ACHN (cell line): Measurements from ENCODE around the gene FAM89A.
"Not testable (repeated sequence)": the region's sequence is repeated elsewhere in the genome, so short reads cannot be mapped to it uniquely, and the experiment has no call there.

Source experiments
- DNase-seq: peaks from one replicate; pipeline ENCODE4 v3.0.0-alpha.2; 2015
- in situ Hi-C: cut with HindIII; loops from 2 replicates; pipeline ENCODE4 v1.10.0; 2017; ENCODE audit warnings: low sequenced_read_pairs, low pct_ligation_motif_present, low pct_unique_long_range_greater_than_20kb

FAM89A gene

DNA sequence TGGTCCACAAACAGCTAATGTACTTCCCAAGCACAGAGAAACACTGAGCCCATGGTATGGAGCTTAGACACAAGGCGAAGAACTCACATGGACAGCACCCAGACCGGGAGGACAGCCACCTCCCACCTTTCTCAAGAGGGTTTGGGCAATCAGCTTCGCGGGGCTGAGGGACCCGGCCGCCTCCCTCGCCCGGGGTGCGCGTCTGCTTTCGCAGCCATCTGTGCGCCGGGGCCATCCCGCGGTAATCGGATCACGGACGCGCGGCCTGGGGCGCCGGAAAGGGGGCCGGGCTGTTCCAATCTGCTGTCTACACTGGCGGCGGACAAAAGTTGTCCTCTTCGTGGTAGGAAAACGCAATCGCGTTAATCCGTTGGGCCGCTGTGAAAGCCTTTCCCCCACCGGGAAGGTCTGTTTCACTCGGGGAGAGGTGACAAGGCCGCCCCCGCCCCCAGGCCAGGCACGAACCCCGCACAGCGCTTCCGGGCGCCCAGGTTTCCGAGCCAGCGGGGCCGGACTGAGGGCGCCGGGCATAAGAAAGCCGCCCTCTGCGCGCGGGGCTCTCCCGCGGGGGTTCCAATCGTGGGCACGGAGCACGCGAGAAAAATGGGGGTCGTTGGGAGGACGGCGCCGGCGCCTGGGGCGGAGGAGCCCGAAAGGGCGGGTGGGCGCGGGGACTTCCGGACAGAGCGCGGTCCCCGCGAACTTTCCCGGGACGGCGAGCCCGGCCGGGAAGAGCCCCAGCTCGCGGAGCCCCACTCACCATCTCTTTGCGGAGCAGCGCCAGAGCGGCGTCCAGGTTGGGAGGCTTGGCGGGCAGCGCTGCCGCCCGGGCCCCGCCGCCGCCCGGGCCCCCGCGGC is 664 bp downstream of the FAM89A start:
- in situ Hi-C loops, result no loop called here
- DNase-seq, result peak; percentile 53

DNA sequence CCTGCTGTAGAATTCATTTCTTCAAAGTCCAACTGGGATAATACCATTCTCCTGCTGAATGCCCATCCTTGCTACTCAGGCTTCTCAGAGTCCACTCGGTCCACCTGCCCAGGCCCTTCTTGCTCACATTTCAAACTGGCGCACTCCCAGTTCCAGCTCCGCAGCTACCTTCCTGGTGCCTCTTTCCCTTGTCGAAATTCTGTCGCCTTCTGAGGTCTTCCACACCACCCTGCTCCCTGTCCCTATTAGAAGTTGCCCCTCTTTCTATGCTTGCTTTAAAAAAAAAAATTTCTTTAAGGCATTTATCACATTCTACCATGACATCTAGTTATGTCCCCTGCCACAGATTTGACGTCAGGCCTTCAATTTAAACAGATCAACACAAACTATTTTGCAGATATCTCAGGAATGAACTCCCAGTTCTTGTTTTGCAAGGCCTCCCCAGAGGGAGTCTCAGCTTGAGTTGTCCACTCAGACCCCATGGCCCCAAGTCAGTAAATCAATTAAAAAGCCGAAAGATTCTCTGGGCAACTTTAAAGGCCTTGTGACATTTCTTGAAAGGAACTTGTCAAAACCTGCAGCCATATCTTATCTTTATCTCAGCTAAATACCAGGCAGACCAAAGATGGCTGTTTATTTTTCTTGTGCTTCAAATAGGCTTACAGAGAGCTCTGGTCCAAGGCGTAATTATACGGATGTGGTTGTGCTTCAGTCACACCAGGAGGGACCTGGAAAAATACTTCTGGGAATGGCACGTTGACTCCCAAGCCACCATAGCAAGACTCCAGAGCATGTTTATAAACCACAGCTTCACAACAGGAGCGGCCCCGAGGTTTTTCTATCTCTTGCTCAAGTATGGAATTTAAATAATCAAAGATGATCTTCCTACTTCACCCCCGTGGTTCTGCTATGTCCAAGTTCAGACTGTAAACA is 2.2 kb downstream of the FAM89A start:
- DNase-seq, result no peak
- in situ Hi-C loops, result no loop called here

- in situ Hi-C loops, result no loop called here
- DNase-seq, result no peak
Observed at GRCh38 chr1:231036416-231036815, 3.6 kb downstream of the FAM89A start.

DNA sequence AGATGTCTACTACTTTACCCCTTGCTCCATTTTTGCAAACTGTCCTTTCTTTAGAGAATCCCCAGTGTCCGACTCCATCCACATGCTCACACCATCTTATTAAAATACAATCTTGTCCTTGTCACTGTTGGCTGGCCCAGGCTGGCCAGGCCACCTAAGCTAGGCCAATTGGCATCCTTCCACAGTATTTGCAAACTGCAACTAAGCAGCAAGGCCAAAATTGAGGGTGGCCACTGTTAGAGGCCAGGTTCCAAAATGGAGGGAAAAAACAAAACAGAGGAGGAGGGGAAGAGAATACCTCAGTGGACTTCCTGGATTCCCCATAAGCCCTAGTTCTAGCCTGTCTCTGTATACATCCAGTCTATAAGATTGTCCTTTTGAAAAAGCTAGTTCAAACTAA is 4.3 kb downstream of the FAM89A start:
- DNase-seq, result no peak
- in situ Hi-C loops, result no loop called here

- DNase-seq, result no peak
- in situ Hi-C loops, result no loop called here
Observed at GRCh38 chr1:231032963-231033362, 7.1 kb downstream of the FAM89A start.

DNA sequence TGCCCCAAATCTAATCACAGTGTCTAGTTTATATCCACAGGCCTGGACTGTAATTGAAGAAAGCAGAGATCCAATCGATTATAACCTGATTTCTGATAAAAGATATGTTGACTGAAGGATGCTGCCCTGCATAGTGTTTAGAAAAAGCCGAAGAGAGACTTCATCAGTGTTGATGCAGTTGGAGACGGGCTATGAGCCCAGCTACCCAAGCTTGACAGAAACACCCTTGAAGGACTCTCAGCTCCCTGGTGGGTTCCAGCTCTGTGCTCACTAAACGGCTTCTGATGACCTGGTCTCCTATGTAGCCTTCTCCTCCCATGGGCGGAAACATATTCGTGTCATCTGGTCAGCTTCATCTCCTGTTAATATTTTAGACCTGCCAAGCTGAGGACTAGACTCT is 10.2 kb downstream of the FAM89A start:
- in situ Hi-C loops, result no loop called here
- no peak for DNase-seq

- in situ Hi-C loops, result not testable (repeated sequence)
Observed at GRCh38 chr1:231029247-231029646, 10.8 kb downstream of the FAM89A start.

DNA sequence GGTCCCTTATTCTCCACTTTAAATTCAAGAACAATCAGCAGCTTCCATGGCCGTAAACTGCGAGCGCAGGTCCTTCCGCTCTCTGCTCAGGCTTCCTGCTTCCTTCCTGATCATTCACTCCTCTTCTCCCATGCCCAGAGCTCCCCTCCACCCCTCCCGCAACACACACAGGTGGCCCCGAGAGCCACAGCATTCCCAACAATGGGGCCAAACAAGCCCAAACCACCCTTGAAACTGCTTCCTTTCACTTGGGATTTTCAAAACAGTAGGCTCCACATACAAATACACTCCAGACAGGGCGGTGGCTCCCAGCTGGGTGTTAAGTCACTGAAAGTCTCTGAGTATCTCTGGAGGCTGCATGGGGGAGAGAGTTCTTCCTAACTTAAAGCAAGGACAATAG is 11.4 kb downstream of the FAM89A start:
- DNase-seq, result no peak
- in situ Hi-C loops, result no loop called here

More at GRCh38 chr1:231029247-231029646, 10.8 kb downstream of the FAM89A start:
- not testable (repeated sequence) for DNase-seq

- no peak for DNase-seq
- in situ Hi-C loops, result no loop called here
Observed at GRCh38 chr1:231027971-231028370, 12.1 kb downstream of the FAM89A start.

DNA sequence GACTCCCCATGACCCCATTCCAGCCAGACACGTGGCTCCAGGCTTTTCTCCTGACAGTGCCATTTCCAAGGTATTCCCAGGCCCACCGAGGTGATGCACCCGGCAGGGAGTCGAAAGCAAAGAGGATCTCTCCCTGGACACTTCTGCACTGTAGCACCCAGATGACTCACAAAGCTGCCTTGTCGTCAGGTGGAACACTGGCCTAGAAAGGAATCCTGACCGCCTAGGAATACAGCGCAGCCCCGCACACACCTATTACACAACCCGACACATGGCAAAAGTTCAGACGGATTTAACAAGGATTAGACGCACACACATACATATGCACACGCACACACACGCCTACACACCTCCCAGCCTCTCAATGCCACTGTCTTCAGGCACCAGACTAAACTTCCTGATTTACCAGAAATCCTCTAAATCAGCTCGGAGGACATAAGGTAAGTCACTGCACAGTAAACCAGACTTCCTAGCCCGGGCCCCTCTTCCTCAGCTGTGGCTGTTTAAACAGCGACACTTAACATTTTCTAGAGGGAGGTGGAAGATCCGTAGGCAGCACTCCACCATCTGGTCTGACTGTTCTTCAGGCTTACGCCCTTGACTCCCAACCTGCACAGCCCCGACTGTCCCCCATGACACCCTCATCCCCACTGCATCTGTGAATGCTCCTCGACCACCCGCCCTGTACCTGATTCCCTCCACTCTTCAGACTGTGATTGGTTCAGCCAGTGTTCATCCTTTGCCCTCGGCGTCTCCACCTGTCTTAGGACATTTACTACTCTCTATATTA is 12.7 kb downstream of the FAM89A start:
- DNase-seq, result no peak
- in situ Hi-C loops, result no loop called here

- in situ Hi-C loops, result no loop called here
Observed at GRCh38 chr1:231026576-231026975, 13.5 kb downstream of the FAM89A start.

GRCh38 chr1:231023150-231023549 is 16.9 kb downstream of the FAM89A start:
- in situ Hi-C loops, result no loop called here
- DNase-seq, result no peak

More at GRCh38 chr1:231026576-231026975, 13.5 kb downstream of the FAM89A start:
- DNase-seq, result no peak

GRCh38 chr1:231022543-231022942 is 17.5 kb downstream of the FAM89A start:
- DNase-seq, in situ Hi-C loops: not testable (repeated sequence)

GRCh38 chr1:231021540-231022031 is 18.5 kb downstream of the FAM89A start:
- in situ Hi-C loops, result no loop called here
- DNase-seq, result no peak

- DNase-seq, result no peak
- in situ Hi-C loops, result no loop called here
Observed at GRCh38 chr1:231020816-231021215, 19.2 kb downstream of the FAM89A start.

DNA sequence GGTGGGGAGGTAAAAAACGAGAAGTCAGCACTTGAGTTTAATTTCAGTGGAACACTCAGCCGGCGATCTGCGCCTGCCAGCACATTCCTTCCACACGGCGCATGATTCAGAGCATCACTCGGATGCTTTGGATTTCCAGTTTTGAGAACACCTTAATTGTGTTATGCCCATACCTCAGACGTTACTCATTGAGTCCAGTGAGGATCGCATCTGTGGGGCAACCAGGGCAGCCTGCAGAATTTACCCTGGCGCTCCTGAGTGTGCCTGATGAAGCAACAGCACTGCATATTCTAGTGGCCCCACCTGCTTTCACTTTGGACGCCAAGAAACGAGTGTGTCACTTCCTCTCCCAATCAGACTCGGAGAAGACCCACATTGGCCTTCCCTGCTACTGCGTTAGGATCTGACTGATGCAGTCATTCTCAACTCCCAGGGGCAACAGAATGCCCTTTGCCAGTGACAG is 19.9 kb downstream of the FAM89A start:
- in situ Hi-C loops, result no loop called here
- no peak for DNase-seq

GRCh38 chr1:231019711-231020110 is 20.3 kb downstream of the FAM89A start:
- no peak for DNase-seq
- in situ Hi-C loops, result no loop called here

DNA sequence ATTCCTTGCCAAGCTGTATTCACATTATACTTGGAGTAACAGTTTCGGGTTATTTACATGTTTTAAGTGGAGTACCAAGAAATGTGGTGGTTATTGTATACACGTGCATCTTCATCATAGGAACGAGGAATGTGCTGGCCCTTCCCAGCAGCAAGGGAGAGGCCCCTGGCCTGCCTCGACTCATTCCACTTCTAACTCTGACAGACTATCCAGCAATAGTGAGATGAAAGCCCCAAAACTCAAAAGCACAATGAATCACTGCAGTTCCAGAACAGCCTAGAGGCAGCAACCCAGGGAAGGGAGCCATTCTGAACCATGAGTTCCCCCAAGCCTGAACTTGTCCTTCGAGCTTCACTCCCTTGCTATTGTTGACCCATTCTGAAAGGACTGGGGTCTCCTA is 23.1 kb downstream of the FAM89A start:
- in situ Hi-C loops, result no loop called here
- no peak for DNase-seq
